Measurements from ENCODE around the gene MAP4K3.
A peak's percentile ranks its signal among the peaks of the same experiment; 100 is the strongest.

Gene MAP4K3

DNA sequence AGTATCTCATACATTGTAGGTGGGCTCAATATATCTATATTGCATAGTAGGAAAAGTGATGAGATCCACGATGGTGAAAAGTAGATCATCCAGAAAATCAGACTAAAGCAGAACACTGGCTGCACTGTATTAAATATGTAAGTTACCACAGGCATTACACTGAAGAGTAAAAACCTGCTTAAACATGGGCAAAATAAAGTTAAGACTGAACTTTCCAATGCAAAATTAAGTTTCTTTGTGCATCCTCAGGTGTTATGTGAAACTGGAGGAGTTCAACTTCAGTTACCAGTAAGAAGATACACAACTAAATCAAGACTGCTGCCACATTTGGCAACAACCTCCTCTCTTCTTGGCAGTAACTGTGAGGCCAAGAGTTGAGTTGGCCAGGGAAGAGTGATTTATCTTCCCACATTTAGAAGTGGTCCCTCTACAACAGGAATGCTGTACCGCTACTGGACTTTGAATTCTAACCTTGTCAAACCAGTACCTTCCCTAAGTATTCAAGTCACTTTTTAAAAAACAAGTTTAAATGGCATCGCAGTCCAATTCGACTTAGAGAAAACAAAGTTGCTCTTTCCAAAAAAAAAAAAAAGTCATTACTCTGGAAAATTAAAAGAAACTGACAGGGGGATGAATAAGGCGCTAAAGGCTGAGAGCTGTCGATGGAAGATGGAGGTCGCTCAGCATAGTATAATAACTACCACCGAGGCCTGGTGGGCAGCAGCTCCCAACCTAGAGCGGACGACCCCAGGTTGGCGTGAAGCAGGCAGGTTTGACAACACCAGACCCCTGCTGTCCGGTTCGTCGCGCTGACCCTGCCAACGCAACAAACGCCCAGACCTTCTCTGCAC, 1.1 kb downstream of the MAP4K3 start:
- Histone ChIP-seq H3K4me3 (ENCODE audit: low read depth, low read length) (peak overlapping the region; percentile 72), H3K36me3 (ENCODE audit: control insufficient read depth, insufficient read depth, low read length) (no peaks in the 10 kb centered on the region), H3K4me2 (ENCODE audit: low read length) (peak overlapping the region; percentile 97), H3K79me2 (peaks cover 16% of the 10 kb centered on the region), H3K4me1 (peaks cover 10% of the 10 kb centered on the region), H3K9me3 (ENCODE audit: control insufficient read depth, low read length) (no peaks in the 10 kb centered on the region), H3K27ac (peak overlapping the region; percentile 88), H3K9ac (peak overlapping the region; percentile 6), H2AFZ (peak overlapping the region; percentile 76), H3K27me3 (ENCODE audit: control insufficient read depth, insufficient read depth, low read length) (no peaks in the 10 kb centered on the region)
- TF ChIP-seq, protein P1, sequence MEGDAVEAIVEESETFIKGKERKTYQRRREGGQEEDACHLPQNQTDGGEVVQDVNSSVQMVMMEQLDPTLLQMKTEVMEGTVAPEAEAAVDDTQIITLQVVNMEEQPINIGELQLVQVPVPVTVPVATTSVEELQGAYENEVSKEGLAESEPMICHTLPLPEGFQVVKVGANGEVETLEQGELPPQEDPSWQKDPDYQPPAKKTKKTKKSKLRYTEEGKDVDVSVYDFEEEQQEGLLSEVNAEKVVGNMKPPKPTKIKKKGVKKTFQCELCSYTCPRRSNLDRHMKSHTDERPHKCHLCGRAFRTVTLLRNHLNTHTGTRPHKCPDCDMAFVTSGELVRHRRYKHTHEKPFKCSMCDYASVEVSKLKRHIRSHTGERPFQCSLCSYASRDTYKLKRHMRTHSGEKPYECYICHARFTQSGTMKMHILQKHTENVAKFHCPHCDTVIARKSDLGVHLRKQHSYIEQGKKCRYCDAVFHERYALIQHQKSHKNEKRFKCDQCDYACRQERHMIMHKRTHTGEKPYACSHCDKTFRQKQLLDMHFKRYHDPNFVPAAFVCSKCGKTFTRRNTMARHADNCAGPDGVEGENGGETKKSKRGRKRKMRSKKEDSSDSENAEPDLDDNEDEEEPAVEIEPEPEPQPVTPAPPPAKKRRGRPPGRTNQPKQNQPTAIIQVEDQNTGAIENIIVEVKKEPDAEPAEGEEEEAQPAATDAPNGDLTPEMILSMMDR (IDR thresholded peaks at IDR 0.05): no peak

DNA sequence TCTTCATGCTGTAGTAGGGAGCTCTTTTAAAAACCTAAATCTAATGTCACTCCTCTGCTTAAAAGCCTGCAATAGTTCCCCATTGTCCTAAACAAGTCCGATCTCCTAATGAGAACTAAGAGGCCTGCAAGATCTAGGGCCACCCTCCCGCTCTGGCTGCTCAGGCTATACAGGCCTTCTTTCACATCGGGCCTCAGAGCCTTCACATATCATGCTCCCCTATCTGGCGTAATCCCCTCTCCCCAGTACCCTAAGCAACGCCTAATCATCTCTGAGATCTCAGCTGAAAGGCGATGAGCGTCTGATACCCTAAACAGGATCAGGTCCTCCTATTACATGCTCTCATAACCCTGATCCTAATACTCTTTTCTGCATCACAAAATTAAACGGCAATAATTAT, 1.9 kb downstream of the MAP4K3 start:
- Histone ChIP-seq H3K9ac (no peak overlapping the region), H3K9me3 (ENCODE audit: control insufficient read depth, low read length) (no peaks in the 10 kb centered on the region), H3K27ac (no peak overlapping the region), H3K4me3 (ENCODE audit: low read depth, low read length) (peak overlapping the region; percentile 72), H3K4me1 (peaks cover 10% of the 10 kb centered on the region), H3K36me3 (ENCODE audit: control insufficient read depth, insufficient read depth, low read length) (no peaks in the 10 kb centered on the region), H3K4me2 (ENCODE audit: low read length) (peak overlapping the region; percentile 97), H3K79me2 (peaks cover 18% of the 10 kb centered on the region), H3K27me3 (ENCODE audit: control insufficient read depth, insufficient read depth, low read length) (no peaks in the 10 kb centered on the region), H2AFZ (no peak overlapping the region)
- TF ChIP-seq, protein P1 (IDR thresholded peaks at IDR 0.05): no peak

DNA sequence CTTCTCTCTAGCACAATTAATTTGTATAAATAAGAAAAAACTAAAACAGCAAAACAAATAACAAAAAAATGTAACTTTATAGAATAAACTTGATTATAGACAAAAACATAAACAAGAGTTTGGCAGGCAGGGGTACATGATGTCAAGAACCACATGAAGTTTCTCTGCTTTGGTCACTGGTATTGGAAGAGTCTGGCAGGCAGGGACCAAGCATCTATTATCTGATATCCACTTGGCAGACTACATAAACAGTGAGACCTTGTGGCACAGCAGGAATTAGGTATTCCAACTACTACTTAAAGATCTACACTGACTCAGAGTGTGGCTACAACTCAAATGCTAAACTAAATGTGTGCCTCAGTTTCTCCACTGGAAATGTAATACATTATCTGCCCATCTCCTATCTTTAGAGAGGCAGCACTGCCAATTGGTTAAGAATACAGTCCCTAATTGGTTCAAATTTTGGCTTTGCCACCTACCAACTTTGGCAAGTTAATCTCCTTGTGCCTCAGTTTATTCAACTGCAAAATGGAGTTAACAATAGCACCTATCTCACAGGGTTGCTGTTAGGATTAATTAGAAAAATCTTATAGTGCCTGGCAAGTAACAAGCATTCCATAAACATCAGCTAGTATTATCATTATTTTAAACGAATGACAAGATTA, 2.7 kb downstream of the MAP4K3 start:
- Histone ChIP-seq H3K36me3 (ENCODE audit: control insufficient read depth, insufficient read depth, low read length) (no peaks in the 10 kb centered on the region), H3K27ac (no peak overlapping the region), H3K27me3 (ENCODE audit: control insufficient read depth, insufficient read depth, low read length) (no peaks in the 10 kb centered on the region), H3K9me3 (ENCODE audit: control insufficient read depth, low read length) (no peaks in the 10 kb centered on the region), H3K9ac (no peak overlapping the region), H3K4me2 (ENCODE audit: low read length) (peak overlapping the region; percentile 97), H3K4me3 (ENCODE audit: low read depth, low read length) (no peak overlapping the region), H3K4me1 (peaks cover 10% of the 10 kb centered on the region), H3K79me2 (peaks cover 18% of the 10 kb centered on the region), H2AFZ (no peak overlapping the region)
- TF ChIP-seq, protein P1 (IDR thresholded peaks at IDR 0.05): no peak

DNA sequence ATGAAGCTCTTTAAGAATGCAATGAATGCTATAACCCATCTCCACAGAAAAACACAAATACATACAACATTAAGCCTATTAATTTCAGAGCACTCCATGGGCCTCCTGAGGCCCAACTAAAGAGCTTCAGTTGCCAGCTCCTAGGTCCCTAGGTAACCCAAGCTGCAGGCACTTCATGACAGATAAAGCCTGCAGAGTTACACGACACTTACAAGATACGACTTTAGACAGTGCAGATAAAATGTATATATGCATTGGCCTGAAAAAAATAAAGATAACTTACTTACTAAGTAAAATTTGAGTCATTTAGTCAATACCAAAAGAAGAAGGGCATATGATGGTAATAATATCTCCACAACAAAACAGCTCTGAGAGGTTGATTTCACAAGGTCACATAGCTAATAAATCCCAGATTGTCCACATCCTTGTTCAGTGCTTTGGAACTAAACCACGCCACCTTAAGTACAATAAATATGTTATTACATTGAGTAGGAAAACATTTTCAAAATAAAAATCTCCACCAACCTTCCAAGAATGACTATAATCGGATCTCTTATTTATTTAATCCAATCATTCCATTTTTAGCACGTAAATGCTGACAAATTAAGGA, 3.4 kb downstream of the MAP4K3 start:
- Histone ChIP-seq H3K4me2 (ENCODE audit: low read length) (no peak overlapping the region), H3K4me3 (ENCODE audit: low read depth, low read length) (no peak overlapping the region), H2AFZ (no peak overlapping the region), H3K4me1 (peaks cover 10% of the 10 kb centered on the region), H3K9ac (no peak overlapping the region), H3K27ac (no peak overlapping the region), H3K36me3 (ENCODE audit: control insufficient read depth, insufficient read depth, low read length) (no peaks in the 10 kb centered on the region), H3K79me2 (peaks cover 21% of the 10 kb centered on the region), H3K9me3 (ENCODE audit: control insufficient read depth, low read length) (no peaks in the 10 kb centered on the region), H3K27me3 (ENCODE audit: control insufficient read depth, insufficient read depth, low read length) (no peaks in the 10 kb centered on the region)
- TF ChIP-seq, protein P1 (IDR thresholded peaks at IDR 0.05): no peak

Measured in parathyroid adenoma (tissue), 2 donors.